Coronary artery (tissue), 2 donors: Measurements from ENCODE around the gene COL28A1.

Source experiments
- DNase-seq: peaks from one replicate; pipeline ENCODE4 v3.0.0-alpha.2; 2017; ENCODE audit warnings: low spot score
- H3K27ac ChIP-seq, 2 donors: fragments of 200-600 bp; sonication (generic); one replicate each; pipeline ENCODE4 v1.5.1; 2016 to 2019
- H3K4me3 ChIP-seq: fragments of 200-600 bp; sonication (generic); 2 replicates; pipeline ENCODE4 v1.5.1; 2016; ENCODE audit warnings: mild to moderate bottlenecking, moderate library complexity
- TF ChIP-seq, protein P1 (sequence below): fragments of 200-600 bp; sonication (generic); IDR thresholded peaks from one replicate; pipeline ENCODE4 v1.5.1; 2019; ENCODE audit warnings: antibody characterized with exemption

Gene COL28A1

GRCh38 chr7:7434329-7434728, 101.3 kb downstream of the COL28A1 start:
- TF ChIP-seq, protein P1, sequence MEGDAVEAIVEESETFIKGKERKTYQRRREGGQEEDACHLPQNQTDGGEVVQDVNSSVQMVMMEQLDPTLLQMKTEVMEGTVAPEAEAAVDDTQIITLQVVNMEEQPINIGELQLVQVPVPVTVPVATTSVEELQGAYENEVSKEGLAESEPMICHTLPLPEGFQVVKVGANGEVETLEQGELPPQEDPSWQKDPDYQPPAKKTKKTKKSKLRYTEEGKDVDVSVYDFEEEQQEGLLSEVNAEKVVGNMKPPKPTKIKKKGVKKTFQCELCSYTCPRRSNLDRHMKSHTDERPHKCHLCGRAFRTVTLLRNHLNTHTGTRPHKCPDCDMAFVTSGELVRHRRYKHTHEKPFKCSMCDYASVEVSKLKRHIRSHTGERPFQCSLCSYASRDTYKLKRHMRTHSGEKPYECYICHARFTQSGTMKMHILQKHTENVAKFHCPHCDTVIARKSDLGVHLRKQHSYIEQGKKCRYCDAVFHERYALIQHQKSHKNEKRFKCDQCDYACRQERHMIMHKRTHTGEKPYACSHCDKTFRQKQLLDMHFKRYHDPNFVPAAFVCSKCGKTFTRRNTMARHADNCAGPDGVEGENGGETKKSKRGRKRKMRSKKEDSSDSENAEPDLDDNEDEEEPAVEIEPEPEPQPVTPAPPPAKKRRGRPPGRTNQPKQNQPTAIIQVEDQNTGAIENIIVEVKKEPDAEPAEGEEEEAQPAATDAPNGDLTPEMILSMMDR = no peak
- Histone ChIP-seq H3K27ac (no peak overlapping the region), H3K4me3 (no peak overlapping the region)
- no peak for DNase-seq

DNA sequence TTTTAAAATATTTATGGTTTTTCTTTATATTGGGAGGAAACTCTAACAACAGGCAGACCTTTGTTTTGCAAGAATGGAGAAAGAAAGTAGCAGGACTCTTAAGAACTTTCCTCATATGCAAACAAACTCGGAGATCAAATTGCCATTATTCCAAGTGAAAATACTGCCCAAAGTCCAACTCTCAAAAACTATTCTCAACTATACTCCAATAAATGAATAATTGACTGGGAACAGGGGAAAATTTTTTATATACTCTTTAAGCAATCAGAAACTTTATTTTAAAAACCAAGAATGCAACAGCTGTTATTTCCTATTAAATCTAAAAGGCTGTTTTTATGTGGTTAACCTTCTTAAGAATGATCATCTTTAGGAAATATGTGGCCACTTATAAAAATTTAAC, 101.9 kb downstream of the COL28A1 start:
- TF ChIP-seq, protein P1 = no peak
- no peak overlapping the region for H3K27ac ChIP-seq
- DNase-seq = no peak

DNA sequence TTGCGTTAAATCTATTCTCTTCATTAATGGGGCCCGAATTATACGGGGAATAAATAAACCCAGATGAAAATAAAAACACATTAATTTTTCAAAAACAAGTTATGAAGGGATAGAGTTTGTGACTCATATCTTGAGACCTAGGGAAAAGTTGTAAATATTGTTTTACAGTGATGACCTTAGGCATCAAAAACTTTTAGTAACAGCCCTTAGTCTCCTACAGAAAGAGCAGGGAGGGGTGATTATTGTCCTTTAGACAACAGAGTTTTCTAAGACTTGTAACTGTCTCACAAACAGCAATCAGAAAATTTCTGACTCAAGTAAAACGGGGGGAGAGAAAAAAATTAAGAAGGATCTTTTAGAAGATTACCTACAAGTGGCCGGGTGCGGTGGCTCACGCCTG, 102.7 kb downstream of the COL28A1 start:
- Histone ChIP-seq H3K4me3 (no peak overlapping the region), H3K27ac (no peak overlapping the region)
- no peak for DNase-seq
- TF ChIP-seq, protein P1 = no peak

More for the DNA sequence above, 101.9 kb downstream of the COL28A1 start:
- H3K4me3 ChIP-seq = no peak overlapping the region

GRCh38 chr7:7428806-7429205, 106.9 kb downstream of the COL28A1 start:
- Histone ChIP-seq H3K27ac (no peak overlapping the region), H3K4me3 (no peak overlapping the region)
- no peak for DNase-seq
- TF ChIP-seq, protein P1 = no peak

GRCh38 chr7:7427363-7427762, 108.3 kb downstream of the COL28A1 start:
- no peak overlapping the region for H3K27ac ChIP-seq
- no peak for DNase-seq
- no peak overlapping the region for H3K4me3 ChIP-seq
- TF ChIP-seq, protein P1 = no peak

DNA sequence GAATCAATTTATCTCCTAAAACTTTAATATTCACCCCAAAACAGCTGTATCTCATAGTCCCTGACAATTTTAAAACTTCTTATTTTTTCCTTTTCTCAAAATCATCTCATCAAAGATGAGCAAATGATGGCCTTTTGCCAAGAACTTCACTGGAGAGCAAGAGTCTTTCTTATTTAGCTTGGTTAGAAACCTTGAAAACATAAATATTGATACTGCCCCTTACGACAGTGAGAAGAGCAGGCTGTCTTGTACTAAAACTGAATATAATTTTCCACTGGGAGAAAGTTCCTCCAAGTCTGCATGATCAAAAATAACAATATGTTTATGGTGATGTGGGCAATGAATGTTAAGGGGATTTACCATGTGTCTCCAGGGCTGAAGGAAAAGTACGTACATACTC, 109.0 kb downstream of the COL28A1 start:
- Histone ChIP-seq H3K4me3 (no peak overlapping the region), H3K27ac (no peak overlapping the region)
- TF ChIP-seq, protein P1 = no peak
- no peak for DNase-seq

- TF ChIP-seq, protein P1 = no peak
- DNase-seq = no peak
- H3K4me3 ChIP-seq = no peak overlapping the region
- H3K27ac ChIP-seq = no peak overlapping the region
Measured at GRCh38 chr7:7425321-7425720, 110.4 kb downstream of the COL28A1 start.
